ENCODE measurements around the gene PTPRU. TPM values are rescaled to one million over a fixed set of nuclear protein-coding genes. Genes with fewer than 3 reads are reported as not detected.

Gene PTPRU
- total RNA-seq, 1 experiment from 2014 or later = 54.5 TPM

GRCh38 chr1:29289493-29289892, 53.2 kb downstream of the PTPRU start:
- no peak overlapping the region for H3K4me3 Mint-ChIP-seq (ENCODE audit: low read depth, unreplicated experiment)
- no peak for TF ChIP-seq CTCF (IDR thresholded peaks at IDR 0.05; ENCODE audit: unreplicated experiment)
- CTCF ChIA-PET = interaction anchor here (0.6 kb wide), 1 partner anchor 528 kb away, joined by 3 read pairs; no protein-coding TSS in a partner anchor
- H3K4me1 Mint-ChIP-seq (ENCODE audit: low read depth, unreplicated experiment) = no peaks in the 10 kb centered on the region
- DNase-seq = no peak
- H3K36me3 Mint-ChIP-seq (ENCODE audit: insufficient read depth, unreplicated experiment) = peaks cover 4% of the 10 kb centered on the region
- BruUV-seq (replicated peaks) = no TSS peak
- no peaks in the 10 kb centered on the region for H3K27me3 Mint-ChIP-seq (ENCODE audit: unreplicated experiment)
- intact Hi-C loops (cut with micrococcal nuclease; ENCODE audit: unreplicated experiment) = no loop called here
- no peaks in the 10 kb centered on the region for H3K9me3 Mint-ChIP-seq (ENCODE audit: low read depth, unreplicated experiment)
- H3K27ac Mint-ChIP-seq (ENCODE audit: unreplicated experiment) = no peak overlapping the region

GRCh38 chr1:29290414-29290985, 54.2 kb downstream of the PTPRU start:
- Mint-ChIP-seq H3K27ac (ENCODE audit: unreplicated experiment) (no peak overlapping the region), H3K9me3 (ENCODE audit: low read depth, unreplicated experiment) (no peaks in the 10 kb centered on the region), H3K27me3 (ENCODE audit: unreplicated experiment) (no peaks in the 10 kb centered on the region), H3K36me3 (ENCODE audit: insufficient read depth, unreplicated experiment) (peaks cover 4% of the 10 kb centered on the region), H3K4me3 (ENCODE audit: low read depth, unreplicated experiment) (no peak overlapping the region), H3K4me1 (ENCODE audit: low read depth, unreplicated experiment) (no peaks in the 10 kb centered on the region)
- intact Hi-C loops (cut with micrococcal nuclease; ENCODE audit: unreplicated experiment) = no loop called here
- TF ChIP-seq CTCF (IDR thresholded peaks at IDR 0.05; ENCODE audit: unreplicated experiment) = no peak
- DNase-seq = no peak
- CTCF ChIA-PET = interaction anchor here (0.6 kb wide), 1 partner anchor 527 kb away, joined by 3 read pairs; no protein-coding TSS in a partner anchor
- no TSS peak for BruUV-seq (replicated peaks)

- Mint-ChIP-seq H3K4me1 (ENCODE audit: low read depth, unreplicated experiment) (no peaks in the 10 kb centered on the region), H3K27ac (ENCODE audit: unreplicated experiment) (no peak overlapping the region), H3K27me3 (ENCODE audit: unreplicated experiment) (no peaks in the 10 kb centered on the region), H3K9me3 (ENCODE audit: low read depth, unreplicated experiment) (no peaks in the 10 kb centered on the region), H3K36me3 (ENCODE audit: insufficient read depth, unreplicated experiment) (peaks cover 4% of the 10 kb centered on the region), H3K4me3 (ENCODE audit: low read depth, unreplicated experiment) (no peak overlapping the region)
- TF ChIP-seq CTCF (IDR thresholded peaks at IDR 0.05; ENCODE audit: unreplicated experiment) = no peak
- no peak for DNase-seq
- CTCF ChIA-PET = no interaction called here
- no TSS peak for BruUV-seq (replicated peaks)
- intact Hi-C loops (cut with micrococcal nuclease; ENCODE audit: unreplicated experiment) = no loop called here
Measured at GRCh38 chr1:29291756-29292155, 55.4 kb downstream of the PTPRU start.

GRCh38 chr1:29292344-29292743, 56.0 kb downstream of the PTPRU start:
- no peaks in the 10 kb centered on the region for H3K9me3 Mint-ChIP-seq (ENCODE audit: low read depth, unreplicated experiment)
- no peak overlapping the region for H3K4me3 Mint-ChIP-seq (ENCODE audit: low read depth, unreplicated experiment)
- H3K36me3 Mint-ChIP-seq (ENCODE audit: insufficient read depth, unreplicated experiment) = peaks cover 4% of the 10 kb centered on the region
- H3K27ac Mint-ChIP-seq (ENCODE audit: unreplicated experiment) = no peak overlapping the region
- H3K27me3 Mint-ChIP-seq (ENCODE audit: unreplicated experiment) = no peaks in the 10 kb centered on the region
- TF ChIP-seq CTCF (IDR thresholded peaks at IDR 0.05; ENCODE audit: unreplicated experiment) = no peak
- CTCF ChIA-PET = interaction anchor here (0.5 kb wide), 1 partner anchor 27 kb away, joined by 4 read pairs; no protein-coding TSS in a partner anchor
- no peak for DNase-seq
- intact Hi-C loops (cut with micrococcal nuclease; ENCODE audit: unreplicated experiment) = no loop called here
- BruUV-seq (replicated peaks) = no TSS peak
- no peaks in the 10 kb centered on the region for H3K4me1 Mint-ChIP-seq (ENCODE audit: low read depth, unreplicated experiment)
